GM18502 (cell line): Measurements from ENCODE around the gene FBXL13.
"Not testable (repeated sequence)": the region's sequence is repeated elsewhere in the genome, so short reads cannot be mapped to it uniquely, and the experiment has no call there.

ENCODE experiments used
- ATAC-seq: cut with Tn5 transposase; IDR thresholded peaks from one replicate; pipeline ENCODE4 v1.9.1; 2021; ENCODE audit warnings: mild to moderate bottlenecking; ENCODE audit not compliant: unreplicated experiment, poor library complexity

Gene FBXL13

DNA sequence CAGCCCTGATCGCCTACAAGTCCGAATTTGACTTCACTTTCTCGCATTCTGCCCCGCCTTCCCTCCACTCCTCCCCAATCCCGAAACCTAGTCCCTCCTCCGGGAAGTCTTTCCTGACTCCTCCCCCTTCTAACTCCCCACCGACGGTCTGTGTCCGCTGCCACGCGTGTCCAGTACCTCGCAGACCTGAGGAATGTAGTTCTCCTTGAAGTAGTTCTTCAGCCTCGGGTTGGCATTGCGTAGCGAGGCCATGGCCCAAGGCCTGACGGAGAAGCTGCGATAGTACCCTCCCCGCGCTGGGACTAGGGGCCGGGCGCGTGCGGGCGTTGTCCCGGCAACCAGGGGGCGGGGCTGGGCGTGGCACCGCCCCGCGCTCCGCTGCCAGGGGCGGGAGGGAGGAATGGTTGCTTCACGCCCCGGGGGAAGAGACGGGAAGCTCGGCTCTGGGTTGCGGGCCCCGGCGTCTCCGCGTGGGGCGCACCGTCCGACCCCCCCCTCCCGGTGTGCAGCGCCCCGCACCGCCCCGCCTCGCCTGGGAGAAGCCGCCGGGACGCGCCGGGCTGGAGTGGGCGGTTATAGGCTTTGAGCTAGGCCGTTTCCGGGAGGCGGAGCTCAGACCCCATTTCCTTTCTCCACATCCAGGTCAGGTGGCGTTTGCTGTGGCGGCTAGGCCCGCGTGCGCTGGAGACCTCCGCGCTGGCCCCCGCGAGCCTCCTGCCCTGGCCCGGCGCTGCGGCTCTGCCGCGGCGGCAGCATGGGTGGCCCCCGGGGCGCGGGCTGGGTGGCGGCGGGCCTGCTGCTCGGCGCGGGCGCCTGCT, at the start of gene FBXL13, which contains the start of gene ARMC10:
Gene FBXL13 (minus strand): TSS at position 278 of the 818 bp plus-strand sequence.
Gene ARMC10 (plus strand): TSS at position 622 of the 818 bp plus-strand sequence. CDS start 133 bp downstream, at position 755.
- ATAC-seq, result peak; percentile 93

DNA sequence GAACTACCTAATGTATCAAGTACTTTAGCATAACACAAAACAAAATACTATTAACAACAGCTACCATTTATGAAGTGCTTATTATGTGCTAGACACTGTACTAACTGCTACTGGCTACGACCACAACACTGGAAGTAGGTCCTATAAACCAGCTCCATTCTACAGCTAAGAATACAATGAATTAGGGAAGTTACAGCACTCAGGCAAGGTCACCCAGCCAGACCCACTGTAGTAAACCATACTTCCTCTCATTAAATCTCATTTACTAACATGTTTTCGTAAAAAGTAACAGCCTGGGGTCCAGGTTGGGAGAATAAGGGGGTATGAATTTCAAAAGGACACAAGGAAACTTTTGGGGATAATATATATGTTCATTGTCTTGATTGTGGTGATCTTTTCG, 48.9 kb upstream of the FBXL13 start:
- no peak for ATAC-seq

DNA sequence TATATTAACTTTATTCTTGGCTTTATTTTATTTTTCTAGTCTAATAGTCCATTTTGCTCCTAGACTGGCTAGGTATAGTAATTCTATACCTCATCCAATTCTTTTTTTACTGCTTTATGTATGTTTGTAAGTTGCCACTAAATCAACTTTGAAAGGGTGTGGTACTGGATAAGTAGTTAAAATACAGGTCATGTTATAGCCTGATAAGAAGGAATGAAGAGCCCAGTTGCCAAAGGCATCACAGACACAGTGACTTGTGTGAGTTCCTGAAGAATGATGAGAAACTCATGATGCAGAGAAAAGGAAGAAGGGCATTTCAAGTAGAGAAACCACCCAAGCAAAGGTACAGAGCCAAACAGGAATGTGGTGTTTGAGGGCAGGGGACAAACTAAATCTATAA, 47.0 kb upstream of the FBXL13 start:
- ATAC-seq, result no peak

DNA sequence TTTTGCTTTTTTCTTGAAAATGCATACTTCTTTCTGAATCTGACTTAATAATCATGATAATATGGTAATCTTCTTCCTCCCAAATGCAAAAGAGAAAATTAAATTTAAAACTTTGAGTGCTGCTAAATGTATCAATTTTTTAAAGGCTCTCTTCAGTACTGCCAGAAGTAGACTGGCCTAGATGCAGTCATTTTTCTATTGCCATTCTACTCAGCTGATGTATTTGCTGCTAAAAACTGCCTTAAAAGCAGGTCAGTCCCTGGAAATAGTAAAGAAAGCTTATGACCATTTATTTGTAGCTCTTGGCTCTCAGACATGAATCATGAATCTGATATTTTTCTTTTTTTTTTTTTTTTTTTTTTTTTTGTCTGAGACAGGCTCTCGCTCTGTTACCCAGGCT, 45.8 kb upstream of the FBXL13 start:
- no peak for ATAC-seq

DNA sequence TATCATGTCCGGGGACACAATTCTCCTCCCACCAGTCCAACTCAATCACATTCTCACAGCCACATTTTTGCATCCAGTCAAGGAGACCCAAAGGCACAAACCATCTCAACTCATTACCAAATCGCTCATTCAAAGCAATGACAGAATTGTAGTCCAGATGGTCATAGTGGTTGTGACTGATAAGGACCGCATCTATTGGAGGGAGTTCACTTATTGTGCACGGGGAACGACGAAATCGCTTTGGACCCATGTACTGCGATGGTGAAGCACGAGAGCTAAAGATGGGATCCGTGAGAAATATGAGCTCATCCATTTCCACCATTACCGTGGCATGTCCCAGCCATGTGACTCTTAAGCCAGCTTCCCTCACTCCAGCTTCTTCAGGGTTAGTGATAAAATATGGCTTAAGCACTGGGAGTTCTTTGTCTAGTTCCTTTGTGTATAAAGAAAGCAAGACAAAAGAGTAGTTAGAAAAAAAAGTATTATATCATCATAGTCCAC, 45.2 kb upstream of the FBXL13 start:
- no peak for ATAC-seq

DNA sequence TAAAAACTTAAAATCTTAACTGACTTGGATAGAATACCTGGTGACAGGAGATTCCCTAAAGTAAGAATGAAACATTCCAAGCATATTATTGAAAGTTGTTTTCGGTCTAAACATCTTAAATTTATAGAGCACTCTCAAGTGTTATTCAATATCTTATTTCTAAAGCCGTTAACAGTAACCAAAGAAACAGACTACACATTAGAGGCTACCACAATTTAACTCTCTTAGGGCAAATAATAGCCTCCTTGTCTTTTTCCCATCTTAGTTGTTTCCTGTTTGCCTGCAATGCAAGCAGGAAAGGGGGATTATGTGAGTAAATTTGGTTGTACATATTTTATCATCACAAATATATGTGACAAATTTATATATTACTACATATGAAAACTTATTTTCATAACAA, 42.9 kb upstream of the FBXL13 start:
- ATAC-seq, result no peak

DNA sequence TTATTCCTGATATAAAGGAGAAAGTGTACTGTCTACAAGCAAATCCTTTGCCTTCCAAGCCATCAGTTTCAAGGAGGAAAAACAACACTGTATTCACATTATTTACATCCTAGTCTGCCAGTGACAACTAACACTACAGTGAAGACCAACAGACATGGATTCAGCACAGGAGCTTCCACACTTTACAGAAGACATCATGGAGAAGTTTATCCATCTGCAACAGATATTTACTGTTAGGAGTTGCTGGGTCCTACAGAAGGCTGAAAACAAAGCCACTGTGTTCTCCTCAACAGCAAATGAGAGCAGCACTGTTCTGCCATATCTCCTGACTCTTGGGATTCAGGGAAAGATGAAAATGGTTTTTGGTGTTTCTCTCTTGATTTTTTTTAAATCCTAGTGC, 42.4 kb upstream of the FBXL13 start:
- ATAC-seq, result no peak

DNA sequence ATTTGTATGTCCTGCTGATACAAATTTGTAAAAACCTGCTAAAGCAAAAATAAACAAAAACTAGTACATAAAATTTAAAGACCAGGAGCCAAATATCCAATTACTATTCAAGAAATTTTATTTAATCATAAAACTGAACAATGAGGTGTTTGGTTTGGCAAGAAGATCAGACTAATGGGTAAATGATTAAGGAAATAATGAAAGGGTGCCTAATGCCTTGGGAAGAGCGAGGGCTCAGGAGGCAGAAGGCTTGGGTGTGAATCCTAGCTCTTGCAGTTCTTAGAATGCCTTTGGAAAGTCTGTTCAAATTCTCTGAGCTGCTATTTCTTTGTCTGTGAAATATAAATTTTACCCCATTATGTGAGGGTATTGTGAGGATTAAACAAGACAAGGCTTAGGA, 41.9 kb upstream of the FBXL13 start:
- no peak for ATAC-seq

DNA sequence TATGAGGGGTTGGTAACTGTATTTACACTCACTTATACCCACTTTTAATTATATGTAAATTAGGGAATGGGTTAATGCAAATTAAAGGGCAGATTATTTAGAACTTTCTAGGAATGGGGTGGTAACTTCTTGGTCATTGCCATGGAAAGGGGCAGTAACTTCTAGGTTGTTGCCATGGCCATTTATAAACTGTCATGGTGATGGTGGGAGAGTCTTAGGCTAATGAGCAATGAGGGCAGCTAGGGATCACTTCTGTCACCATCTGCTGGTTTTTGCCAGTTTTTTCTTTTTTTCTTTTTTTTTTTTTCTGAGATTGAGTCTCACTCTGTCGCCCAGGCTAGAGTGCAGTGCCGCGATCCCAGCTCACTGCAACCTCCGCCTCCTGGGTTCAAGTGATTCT, 41.2 kb upstream of the FBXL13 start:
- no peak for ATAC-seq

DNA sequence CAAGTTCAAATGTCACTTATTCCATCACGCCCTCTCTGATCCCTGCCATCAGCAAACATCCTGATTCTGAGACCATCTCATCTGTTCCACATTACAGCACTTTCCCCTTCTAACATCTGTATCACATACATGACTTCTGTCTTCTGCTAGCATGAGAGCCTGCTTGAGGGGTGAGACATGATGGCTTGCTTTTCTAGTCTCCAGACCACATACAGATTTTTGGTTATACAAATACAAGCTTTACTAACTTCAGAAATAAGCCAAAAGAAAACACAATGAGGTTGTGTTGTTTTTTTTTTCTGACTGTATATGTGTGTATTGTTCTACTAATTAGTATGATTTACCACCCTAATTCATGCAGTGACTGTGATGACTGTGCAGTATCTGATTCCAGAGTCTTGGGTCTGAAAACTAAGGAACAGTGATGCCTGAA, 40.0 kb upstream of the FBXL13 start:
- no peak for ATAC-seq

DNA sequence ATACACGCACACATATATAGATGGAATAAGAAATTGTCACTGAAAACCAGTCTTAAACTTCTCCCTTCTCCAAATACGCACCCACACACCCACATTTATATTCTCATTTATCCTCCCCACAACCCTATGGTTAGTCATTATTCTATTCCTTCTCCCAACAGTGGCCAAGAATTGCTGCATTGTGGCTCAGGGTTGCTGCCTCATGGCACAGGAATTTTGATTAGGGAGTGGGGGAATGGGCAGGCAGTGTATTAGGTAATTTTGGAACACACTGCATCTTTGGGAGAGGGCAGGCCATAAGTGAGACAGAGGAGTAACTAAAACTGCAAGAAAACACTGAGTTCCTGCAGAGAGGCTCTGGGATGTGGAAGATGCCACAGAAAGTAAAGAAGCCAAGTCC, 38.6 kb upstream of the FBXL13 start:
- no peak for ATAC-seq

DNA sequence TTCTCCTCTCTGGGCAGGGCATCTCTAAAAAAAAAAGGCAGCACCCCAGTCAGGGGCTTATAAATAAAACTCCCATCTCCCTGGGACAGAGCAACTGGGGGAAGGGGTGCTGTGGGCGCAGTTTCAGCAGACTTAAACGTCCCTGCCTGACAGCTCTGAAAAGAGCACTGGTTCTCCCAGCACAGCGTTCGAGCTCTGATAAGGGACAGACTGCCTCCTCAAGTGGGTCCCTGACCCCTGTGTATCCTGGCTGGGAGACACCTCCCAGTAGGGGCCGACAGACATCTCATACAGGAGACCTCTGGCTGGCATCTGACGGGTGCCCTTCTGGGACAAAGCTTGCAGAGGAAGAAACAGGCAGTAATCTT, 32.1 kb upstream of the FBXL13 start:
- ATAC-seq, result not testable (repeated sequence)

DNA sequence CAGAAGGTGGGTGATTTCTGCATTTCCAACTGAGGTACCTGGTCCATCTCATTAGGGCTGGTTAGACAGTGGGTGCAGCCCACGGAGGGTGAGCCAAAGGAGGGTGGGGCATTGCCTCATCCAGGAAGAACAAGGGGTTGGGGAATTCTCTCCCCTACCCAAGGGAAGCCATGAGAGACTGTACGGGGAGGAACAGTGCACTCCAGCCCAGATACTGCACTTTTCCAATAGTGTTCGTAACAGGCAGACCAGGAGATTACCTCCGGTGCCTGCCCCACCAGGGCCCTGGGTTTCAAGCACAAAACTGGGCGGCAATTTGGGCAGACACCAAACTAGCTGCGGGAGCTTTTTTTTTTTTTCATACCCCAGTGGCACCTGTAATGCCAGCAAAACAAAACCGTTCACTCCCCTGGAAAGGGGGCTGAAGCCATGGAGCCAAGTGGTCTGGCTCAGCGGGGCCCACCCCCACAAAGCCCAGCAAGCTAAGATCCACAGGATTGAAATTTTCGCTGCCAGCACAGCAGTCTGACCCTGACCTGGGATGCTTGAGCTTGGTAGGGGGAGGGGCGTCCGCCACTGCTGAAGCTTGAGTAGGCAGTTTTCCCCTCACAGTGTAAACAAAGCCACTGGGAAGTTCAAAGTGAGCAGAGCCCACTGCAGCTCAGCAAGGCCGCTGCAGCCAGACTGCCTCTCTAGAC, 31.6 kb upstream of the FBXL13 start:
- no peak for ATAC-seq

DNA sequence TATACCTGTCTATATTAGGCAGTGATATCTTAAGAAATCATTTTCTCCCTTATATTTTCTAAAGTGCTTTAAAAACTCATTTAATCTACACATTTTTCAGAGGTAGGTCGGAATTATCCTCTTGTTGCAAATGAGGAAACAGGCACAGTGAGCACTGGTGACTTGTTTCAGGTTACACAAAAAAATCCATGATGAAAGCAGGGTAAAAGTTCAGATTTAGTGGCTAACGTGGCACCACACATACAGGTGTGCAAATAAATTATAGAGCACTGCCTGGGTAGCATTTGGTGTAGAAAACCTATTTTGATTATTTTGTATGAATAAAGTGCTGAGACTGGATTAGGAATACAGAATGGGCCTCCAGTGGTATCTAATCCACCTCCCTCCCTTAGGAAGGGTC, 26.9 kb upstream of the FBXL13 start:
- no peak for ATAC-seq

DNA sequence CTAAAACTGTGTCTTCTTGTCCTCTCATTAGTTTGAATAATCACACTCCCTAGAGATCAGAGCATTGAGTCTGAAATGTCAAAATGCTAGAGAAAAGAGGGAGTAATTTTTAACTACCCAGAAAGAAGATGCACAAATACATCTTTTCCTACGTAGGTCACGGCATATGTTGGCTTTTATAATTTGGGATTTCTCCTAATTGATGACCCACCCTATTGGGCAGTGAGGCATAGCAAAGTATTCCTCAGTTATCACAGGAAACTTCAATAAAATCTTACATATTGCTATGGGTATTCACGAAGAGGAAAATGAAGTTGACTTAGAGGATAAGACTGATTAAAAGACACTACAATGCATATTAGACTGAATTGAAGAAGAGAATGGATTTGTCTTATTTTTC, 25.8 kb upstream of the FBXL13 start:
- ATAC-seq, result no peak

DNA sequence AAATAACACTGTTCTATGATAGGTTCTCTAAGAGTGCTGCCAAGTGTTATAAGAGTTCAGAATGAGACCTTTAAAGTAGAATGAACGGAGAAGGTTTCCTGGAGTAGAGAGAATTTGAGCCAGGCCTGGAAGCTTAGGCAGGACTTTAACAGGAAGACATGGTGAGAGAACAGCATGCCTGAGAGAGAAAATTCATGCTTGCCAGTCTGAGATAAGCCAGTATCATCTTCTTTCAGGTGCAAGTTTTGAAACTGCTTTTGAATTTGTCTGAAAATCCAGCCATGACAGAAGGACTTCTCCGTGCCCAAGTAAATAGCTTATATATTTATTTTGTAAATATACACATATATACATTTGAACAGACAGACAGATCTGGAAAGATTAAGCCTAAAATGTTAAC, 22.4 kb upstream of the FBXL13 start:
- no peak for ATAC-seq

DNA sequence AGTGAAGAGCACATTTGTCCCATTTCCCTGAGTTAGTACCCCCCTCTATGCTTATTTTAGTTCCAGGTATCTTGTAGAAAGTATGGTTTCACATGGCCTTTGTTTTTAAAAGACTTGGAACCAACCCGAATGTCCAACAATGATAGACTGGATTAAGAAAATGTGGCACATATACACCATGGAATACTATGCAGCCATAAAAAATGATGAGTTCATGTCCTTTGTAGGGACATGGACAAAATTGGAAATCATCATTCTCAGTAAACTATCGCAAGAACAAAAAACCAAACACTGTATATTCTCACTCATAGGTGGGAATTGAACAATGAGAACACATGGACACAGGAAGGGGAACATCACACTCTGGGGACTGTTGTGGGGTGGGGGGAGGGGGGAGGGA, 21.0 kb upstream of the FBXL13 start:
- ATAC-seq, result not testable (repeated sequence)

DNA sequence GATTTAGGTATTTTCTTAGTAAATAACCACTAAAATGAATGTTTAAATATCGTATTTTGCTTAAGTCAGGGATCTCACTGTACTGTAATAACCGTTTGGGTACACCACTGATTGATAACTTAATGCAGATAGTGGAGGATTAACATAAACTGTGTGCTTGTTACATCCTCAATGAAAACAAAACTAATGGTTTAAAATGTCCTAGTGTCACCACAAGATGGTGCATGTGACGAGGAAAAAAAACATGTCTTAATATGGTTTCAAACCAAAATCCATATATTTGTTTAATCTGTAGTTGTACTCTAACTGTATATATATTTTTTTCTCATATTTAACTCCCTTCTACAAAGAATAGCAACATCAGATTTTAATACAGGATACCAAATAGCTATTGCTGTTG, 19.5 kb upstream of the FBXL13 start:
- no peak for ATAC-seq

DNA sequence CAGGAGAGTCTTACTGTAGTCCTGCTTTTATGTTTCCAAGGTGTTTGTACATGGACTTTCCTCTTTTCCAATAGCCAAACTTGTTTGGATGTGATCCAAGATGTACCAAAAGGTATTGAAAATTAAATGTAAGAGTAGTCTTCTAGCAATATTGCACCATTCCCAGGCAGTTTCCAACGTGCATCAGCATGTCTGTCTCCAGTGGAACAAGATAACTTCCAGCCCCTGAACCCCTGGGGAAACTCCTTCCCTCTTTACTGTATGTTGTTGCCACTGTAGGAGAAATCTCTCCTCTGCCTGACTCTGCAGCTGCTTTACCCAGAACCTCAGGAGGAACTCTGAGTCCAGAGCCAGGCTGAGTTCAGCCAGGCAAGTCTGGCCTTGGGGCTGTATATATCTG, 18.8 kb upstream of the FBXL13 start:
- no peak for ATAC-seq

DNA sequence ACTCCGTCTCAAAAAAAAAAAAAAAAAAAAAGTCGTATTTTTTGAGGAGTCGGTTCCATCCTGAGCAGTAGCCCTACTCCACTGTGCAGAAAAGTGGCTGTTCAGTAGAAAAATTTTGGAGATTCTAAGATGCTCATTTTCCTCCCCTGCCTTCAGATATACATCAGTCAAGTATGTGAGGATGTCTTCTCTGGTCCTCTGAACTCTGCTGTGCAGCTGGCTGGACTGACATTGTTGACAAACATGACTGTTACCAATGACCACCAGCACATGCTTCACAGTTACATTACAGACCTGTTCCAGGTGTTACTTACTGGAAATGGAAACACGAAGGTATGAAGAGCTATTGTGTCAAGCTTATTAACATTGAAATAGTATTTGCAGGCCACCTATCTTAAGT, 17.7 kb upstream of the FBXL13 start:
- not testable (repeated sequence) for ATAC-seq

DNA sequence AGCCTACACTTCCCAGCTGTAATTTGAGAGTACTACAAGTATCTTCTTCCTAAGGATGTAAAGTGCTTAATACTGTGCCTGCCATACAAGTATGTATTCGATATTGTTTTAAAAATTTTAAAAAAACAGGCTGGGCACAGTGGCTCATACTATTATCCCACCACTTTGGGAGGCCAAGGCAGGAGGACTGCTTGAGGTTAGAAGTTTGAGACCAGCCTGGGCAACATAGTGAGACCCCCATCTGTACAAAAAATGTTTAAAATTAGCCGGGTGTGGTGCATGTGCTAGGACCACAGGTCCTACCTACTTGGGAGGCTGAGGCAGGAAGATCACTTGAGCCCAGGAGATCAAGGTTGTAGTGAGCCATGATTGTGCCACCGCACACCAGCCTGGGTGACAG, 8.6 kb upstream of the FBXL13 start:
- ATAC-seq, result no peak

DNA sequence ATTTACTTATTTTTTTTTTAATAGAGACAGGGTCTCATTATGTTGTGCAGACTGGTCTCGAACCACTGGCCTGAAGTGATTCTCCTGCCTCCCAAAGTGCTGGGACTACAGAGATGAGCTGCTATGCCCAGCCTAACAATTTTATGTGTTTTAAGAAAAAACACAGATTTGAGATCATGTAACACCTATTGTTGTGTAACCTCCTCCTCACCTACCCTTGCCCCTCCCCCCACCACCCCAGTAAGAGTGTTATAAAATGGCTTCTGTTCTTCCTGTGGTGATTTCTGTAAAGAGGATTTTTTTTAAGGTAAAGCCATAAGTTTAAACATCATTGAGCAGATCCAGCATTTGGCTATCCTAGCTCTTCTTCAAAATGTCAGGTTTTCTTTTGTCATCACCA, 7.9 kb upstream of the FBXL13 start:
- no peak for ATAC-seq
